Fibroblast of skin of abdomen (primary cell): Measurements from ENCODE around the gene OR10S1. TPM values are rescaled to one million over a fixed set of nuclear protein-coding genes. Genes with fewer than 3 reads are reported as not detected.
A peak's percentile ranks its signal among the peaks of the same experiment; 100 is the strongest.
"Not testable (repeated sequence)": the region's sequence is repeated elsewhere in the genome, so short reads cannot be mapped to it uniquely, and the experiment has no call there.

Source experiments
- DNase-seq: peaks from one replicate; pipeline ENCODE4 v3.0.0-alpha.2; 2013
- polyA plus RNA-seq, 2 experiments: library from polyadenylated mRNA; unstranded; fragments of 120-200 nt; gene quantifications; one replicate each; pipeline ENCODE4 v1.2.1, GENCODE V29; 2013; ENCODE audit not compliant: insufficient read length in 2 of 2

The OR10S1 gene
- not detected for polyA plus RNA-seq (2013, experiment 1 of 2; ENCODE audit: insufficient read length)
- polyA plus RNA-seq (2013, experiment 2 of 2; ENCODE audit: insufficient read length) = not detected

DNA sequence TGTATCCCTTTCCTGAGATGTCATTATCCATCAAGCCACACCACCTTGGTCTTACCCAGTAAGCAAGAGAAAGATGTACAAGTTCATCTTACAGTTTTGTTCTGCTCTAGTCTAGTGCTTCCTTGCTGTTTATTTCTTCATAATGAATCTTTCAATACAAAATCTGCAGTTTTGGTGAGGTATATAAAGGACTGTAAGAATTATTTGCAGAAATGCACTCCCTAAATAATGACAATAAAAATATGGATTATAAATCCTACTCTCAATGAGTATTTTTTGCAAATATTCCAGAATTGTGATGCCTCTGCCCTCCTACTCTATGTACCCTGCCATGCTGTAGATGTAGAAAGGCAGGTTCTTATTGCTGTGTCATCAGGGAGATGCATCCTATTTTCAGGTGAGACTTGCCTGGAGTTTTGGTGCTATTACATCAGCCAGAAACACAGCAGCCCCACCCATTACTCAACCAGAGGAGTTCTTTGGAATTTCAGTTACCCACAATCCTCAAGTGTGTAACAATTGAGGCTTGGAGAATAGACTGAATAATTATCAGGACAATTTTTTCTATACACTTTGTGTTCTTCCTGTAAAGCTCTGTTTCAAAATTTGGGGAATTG, at the start of gene OR10S1:
TSS of gene OR10S1 (minus strand) at position 51 of the 617 bp plus-strand sequence. CDS start 117 bp downstream, outside the sequence.
- DNase-seq = no peak

GRCh38 chr11:124026498-124026897, 48.9 kb upstream of the OR10S1 start, which contains the start of gene OR10G8:
Gene OR10G8 (plus strand): TSS chr11:124026798. CDS start chr11:124029623, 2,825 bp downstream.
- no peak for DNase-seq

- DNase-seq = not testable (repeated sequence)
Measured at GRCh38 chr11:124015837-124016236, 38.3 kb upstream of the OR10S1 start.

DNA sequence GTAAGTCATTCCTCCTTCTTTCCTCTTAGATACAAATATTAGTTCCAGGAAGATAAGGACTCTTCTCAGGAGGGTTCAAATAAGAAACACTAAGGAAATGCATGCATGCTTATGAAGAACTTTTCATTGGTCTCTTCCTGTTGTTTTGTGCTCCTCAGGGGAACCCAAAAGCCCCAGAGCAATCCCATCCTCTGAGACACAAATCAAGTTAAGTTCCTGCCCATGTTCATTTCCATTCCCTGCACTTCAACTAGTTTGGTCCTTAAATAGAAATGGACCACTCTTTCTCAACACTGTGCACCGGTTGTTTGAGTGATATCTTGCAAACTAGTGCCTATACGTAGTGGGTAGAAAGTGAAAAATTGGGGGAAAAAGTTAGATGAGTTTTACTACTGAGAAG, 35.1 kb upstream of the OR10S1 start, which contains the start of gene OR10G4:
TSS of gene OR10G4 (plus strand) at position 301 of the 400 bp plus-strand sequence. CDS start 2,578 bp downstream, outside the sequence.
- no peak for DNase-seq

DNA sequence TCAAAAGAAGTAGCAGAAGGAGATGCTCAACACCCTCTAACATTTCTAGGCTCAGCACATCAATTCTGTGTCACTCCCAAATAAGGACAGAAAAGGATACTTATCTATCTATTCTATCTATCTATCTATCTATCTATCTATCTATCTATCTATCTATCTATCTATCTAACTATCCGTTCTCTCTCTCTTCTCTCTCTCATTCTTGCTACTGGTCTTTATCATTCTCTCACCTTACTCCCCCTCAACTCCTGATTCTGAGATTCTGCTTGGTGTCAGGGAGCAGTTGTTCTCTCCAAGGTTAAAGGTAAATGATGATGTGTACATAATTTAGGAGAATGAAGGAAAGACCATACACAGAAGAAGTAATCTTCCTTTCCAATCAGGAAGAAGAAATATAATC, 17.5 kb upstream of the OR10S1 start, which contains the start of gene OR10G6:
TSS of gene OR10G6 (minus strand) at position 43 of the 400 bp plus-strand sequence. CDS start at position 43, 0 bp downstream.
- no peak for DNase-seq

DNA sequence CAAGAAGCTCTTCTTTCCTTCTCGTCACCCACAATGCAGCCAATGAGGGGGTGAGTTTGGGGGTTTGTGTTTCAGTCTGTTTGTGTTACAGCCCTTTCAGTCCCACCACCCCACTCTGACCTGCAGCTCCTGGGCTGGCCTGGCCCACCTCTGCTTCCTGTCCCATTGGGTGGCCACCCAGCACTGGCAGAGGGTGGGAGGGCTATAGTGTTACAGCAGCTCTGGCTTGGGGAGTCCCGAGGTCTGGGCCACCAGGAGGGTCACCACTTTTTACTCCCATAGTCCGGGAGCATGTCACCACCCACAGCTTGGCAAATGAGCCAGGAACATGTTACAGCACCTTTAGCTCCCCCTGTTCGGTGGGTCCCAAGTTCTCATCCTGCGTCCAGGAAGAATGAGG, 1.7 kb upstream of the OR10S1 start:
- no peak for DNase-seq

DNA sequence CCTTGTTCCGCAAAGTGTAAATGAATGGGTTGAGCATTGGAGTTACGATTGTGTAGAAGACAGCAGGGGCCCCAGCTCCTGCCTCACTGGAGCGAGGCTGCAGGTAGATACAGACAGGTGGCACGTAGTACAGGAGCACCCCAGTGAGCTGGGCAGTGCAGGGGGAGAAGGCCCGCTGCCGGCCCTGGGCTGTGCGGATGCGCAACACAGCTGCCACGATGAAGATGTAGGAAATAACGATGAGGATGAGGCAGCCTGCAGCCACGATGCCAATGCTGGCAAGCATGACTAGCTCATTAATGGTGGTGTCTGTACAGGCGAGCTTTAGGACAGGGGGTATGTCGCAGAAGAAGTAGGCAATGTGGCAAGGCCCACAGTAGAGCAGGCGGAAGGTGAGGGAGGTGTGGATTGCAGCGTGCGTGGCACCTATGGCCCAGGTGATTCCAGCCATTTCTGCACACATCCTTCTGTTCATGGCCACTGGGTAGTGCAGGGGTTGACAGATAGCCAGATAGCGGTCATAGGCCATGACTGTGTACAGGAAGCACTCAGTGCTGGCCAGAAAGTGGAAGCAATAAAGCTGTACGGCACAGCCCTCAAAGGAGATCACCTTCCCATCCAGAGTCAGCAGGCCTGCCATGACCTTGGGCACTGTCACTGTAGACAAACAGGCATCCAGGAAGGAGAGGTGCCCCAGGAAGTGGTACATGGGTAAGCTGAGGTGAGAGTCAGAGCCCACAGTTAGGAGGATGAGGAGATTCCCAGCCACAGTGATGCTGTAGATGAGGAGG, 616 bp downstream of the OR10S1 start:
- DNase-seq = no peak

- peak; percentile 69 for DNase-seq
Measured at GRCh38 chr11:123973816-123974215, 3.8 kb downstream of the OR10S1 start.

GRCh38 chr11:123956752-123957151, 20.8 kb downstream of the OR10S1 start:
- DNase-seq = no peak

DNA sequence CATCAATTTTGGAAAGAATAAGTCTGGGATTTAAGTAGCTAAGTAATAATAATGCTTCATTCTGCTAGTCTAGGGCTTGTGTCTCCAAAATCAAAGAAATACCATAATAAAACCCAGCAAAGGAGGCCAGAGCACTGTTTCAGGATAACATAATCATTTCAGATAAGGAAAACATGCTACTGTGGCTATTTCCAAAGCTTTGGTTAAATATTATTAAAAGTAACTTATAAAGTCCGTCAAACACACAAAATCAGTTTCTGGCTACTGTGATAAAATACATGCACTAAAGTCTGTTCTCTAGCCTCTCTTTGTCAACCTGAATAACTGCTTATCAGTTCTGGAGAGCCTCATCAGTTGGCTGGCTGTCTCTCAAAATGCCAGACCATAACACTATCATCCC, 32.4 kb downstream of the OR10S1 start:
- DNase-seq = no peak

GRCh38 chr11:123943738-123944137, 33.8 kb downstream of the OR10S1 start, which contains the start of gene OR6T1:
Gene OR6T1 (minus strand): TSS chr11:123943838. CDS start chr11:123943838, 0 bp downstream.
- DNase-seq = no peak

- DNase-seq = no peak
Measured at GRCh38 chr11:123942413-123942812, 35.2 kb downstream of the OR10S1 start.

- DNase-seq = no peak
Measured at GRCh38 chr11:123939317-123939716, 38.3 kb downstream of the OR10S1 start, which contains the start of gene OR4D5. Gene OR4D5 (plus strand): TSS chr11:123939617. CDS start chr11:123939617, 0 bp downstream.
